Measurements from ENCODE around the gene NTNG1. TPM values are rescaled to one million over a fixed set of nuclear protein-coding genes. Genes with fewer than 3 reads are reported as not detected.

NTNG1 gene
- 0.85 and 1.3 TPM in 2 replicates for total RNA-seq

GRCh38 chr1:107140703-107141490 is at the start of gene NTNG1:
Gene NTNG1 (plus strand): TSS chr1:107141039.

Other genes starting within 250 kb of the NTNG1 start
- gene PRMT6, start 84.4 kb upstream of the NTNG1 start, total RNA-seq, result 14.1 and 32.2 TPM in 2 replicates

Data from regular cardiac myocyte (primary cell).